Hematopoietic multipotent progenitor cell treated with erythropoietin and hydrocortisone succinate and interleukin-3 and kit ligand, for 4 days (in vitro differentiated cells): ENCODE results near the gene ARHGAP42.

Experiments used
- DNase-seq: peaks from one replicate; pipeline ENCODE4 v3.0.0-alpha.2; 2015

ARHGAP42 gene

DNA sequence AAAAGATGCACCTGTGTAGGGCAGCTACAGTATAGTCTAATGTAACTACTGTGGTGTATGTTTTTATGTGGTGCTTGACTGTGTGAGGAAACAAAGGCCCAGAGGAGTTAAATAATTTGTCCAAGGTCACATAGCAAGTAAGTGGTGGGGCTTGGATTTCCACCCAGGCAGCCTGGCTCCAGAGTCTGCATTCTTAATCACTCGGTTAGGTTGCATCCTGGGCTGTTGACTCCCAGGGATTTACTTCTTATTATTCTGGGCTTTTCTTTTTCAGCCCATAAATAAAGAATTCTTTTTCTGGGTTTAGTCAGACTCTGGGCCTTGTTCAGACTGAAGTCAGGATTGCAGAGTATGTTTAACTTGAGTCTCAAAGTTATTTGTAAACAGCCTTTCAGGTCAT is 82.1 kb downstream of the ARHGAP42 start:
- no peak for DNase-seq

DNA sequence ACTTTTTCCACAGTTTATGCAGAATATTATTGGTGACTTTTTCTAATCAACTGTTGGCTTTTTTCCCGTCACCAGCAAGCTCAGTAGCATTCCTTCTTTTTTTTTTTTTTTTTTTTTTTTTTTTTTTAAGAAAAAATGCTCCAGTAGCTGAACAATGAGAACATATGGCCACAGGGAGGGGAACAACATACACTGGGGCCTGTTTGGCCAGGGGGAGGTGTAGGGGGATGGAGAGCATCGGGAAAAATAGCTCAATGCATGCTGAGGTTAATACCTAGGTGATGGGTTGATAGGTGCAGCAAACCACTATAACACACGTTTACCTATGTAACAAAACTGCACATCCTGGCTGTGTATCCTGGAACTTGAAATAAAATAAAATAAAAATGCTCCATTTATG is 82.5 kb downstream of the ARHGAP42 start:
- no peak for DNase-seq

DNA sequence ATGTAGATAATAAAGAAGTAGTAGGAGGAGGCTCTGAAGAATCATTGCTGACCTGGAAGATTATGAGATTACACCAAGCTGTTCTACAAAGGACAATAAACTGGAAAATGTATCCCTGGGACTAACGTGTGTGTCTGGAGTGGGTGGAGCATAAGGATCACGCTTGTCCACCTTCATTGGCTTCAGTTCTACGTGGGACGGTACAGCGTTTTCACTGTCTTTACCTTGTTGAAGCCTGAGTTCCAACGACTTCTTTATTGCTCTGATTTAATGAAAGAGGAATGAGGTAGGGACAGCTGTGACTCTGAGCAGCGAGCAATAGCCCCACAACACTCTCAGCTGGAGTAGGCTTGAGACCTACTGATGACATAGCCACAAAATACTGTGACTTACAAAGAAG is 87.0 kb downstream of the ARHGAP42 start:
- no peak for DNase-seq

DNA sequence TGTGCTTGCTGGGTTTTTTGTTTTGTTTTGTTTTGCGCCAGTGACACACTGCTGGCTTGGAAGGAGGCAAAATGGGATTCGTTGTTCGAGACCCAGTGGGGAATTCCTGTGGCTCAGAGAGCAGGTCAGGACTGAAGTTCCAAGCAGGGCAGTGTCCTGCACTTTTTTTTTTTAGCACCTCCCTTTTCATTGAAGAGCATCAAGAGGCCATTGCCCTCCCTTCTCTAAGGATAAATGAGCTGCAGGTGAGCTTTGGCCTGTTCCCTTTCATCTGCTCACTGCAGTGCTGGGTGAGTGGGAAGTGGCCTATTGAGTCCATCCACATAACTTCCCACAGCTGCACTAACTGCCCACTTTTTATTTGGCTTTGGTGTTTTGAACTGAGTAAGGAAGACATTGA is 87.8 kb downstream of the ARHGAP42 start:
- DNase-seq, result no peak

DNA sequence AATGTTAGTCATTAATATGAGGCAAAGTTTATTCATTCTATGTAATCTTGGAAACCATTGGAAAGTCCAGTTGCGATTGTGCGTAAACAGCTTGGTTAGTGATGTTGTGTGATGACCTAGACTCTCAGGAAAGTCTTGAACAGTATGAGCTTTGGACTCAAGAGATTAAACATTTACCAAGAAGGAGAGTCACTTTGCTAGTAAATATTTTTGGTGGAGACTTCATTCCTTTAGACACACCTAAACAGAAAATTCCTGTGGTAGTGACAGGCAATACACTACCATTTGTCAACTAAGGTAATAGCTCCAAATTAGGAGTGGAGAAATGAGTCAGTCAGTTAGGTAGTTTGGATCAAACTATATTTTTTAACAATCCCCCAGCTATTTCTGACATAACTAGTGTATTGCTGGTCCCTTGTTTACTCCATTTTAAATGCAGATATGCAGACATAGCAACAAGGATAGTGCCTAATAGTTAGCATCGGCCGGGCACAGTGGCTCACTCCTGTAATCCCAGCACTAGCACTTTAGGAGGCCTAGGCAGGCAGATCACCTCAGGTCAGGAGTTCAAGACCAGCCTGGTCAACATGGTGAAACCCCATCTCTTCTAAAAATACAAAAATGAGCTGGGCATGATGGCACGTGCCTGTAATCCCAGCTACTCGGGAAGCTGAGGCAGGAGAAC is 89.3 kb downstream of the ARHGAP42 start:
- no peak for DNase-seq

DNA sequence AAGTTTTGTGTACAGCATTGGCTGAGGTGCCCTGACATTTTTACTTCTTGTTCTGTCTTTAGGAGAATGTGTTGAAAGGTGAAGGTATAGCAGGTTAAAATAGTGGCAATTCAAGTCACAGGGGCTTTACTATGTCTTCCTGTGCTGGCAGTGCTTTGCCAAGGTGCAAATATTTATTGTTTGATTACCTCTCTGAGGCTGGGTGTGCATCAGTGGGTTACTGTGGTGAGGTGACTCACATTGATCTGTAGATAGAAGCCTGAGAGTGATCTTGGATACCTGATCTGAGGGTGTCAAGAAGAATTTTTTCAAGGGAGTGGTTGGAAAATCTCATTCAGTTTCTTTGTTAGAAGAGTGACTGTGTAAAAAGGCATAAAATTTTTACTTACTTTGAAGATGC is 90.0 kb downstream of the ARHGAP42 start:
- no peak for DNase-seq

DNA sequence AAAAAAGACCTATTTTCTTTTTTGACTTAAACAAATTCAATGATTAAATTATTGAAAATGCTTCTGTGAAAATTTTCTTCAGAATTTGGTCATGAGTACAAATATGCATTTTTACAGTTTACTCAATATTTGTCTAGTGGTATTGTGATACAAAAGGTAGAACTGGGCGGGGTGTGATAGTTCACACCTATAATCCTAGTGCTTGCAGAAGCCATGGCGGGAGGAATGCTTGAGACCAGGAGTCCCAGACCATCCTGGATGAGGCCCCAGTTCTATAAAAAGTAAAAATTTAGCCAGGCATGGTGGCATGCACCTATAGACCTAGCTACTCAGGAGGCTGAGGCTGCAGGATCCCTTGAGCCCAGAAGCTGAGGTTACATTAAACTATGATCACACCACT is 90.6 kb downstream of the ARHGAP42 start:
- no peak for DNase-seq

DNA sequence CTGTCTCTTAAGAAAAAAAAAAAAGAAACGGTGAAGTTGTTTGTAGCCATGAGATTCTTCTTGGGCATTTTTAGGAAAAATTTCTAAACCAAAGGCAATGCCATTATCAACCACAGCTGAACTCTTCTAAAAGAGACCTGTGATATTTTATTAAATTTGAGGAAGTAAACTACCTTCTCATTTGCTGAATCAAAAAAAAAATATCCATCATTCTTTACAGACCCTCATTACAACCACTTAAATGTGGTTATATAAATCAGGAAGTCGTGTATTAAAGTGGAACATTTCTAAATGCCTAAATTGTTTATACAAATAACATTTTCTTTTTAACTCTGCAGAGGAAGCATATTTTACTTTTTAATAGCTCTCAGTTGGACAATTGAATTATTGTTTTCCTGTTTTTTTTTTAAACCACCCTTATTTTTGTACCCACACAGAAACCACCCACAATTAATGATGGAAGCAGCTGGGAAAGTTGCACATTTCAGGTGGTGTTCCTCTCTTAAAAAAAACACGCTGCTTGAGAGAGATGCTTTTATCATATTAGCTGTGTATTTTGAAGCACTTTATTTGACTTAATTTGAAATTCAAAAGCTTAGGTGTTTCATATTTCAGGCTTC is 91.2 kb downstream of the ARHGAP42 start:
- peak; percentile 8 for DNase-seq

DNA sequence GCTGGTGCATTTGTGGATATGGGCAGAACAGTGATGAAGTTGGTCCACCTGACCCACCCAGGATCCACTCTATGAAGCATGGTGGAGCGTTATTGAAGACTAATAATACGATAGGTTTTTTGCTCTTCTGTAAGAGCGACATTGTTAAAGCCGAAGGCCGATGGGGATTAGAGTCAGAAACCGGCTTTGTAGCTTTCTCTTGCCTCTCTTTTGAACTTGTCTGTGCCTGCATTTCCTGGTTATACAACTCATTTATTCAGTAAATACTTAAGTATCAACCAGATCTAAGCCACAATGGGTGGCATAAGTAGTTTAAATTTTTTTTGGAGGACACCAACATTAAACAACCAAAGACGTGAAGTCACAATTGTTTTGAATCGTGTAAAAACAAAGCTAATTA is 93.4 kb downstream of the ARHGAP42 start:
- no peak for DNase-seq

DNA sequence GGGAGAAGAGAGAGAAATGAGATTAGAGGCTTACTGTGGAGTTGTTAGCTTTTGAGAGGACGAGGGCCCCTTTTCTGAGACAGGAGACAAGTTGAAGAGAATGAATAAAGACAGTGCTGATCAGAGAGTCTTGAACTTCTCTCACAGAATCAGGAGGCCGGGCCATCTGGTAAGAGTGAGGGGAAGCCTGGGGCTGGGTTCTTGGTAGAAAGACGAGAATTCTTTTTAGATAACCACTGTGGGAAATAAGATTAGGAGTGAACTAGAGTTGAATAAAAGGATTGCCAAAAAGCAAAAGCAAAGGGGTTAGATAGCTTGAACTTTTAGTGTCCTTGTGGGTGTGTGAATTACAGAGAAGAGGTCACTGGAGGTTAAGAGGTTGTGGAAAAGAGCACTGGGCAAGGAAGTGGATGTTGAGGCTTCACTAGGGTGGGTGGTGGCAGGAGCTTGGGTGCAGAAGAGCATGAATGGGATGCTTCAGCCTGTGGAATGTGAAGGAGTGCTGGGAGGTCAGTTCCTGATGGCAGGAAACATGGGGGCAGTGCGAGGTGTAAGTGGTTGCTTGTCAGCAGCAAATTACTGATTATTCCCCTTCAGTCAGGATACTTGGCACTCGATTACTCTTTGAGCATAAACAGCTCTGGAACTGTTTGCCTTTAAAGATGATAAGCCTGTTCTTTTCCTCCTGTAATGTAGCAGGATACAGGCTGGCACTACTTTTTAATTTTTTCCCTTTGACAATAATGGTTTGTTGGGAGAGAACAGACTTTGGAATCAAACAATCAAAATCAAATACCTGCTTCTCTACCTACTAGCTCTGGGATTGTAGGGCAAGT is 98.3 kb downstream of the ARHGAP42 start:
- peak; percentile 25 for DNase-seq

DNA sequence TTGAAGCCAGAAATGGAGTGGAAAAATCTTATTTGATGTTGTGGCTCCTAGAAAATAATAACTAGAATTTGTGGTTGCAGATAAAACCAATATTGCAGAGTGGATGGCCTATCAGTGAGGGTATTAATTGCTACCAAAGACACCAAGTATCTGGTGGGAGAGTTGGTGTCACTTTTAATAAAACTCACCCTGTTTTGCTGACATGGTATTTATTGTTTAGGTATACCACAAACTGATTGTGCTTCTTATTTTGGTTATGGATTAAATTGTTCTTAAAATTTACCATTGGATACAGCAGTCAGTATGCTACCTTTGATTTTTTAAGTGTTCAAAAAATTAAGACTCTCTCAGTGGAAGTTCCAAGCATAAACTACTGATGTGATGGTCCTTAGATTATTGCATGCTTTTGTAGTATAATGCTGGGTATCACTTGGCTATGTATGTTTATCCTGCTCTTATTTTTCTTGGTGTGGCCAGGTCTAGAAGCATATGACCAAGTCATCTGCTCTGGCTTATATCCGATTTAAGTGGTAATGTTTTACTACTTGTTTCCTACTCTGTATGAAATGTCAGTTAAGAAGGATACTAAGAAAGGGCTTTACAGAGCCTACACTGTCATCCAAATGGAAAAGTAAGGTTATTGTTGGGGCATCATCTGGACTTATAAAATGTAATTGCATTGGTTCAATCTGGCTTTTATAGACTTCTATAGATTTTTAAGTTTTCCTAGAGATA is 101.6 kb downstream of the ARHGAP42 start:
- DNase-seq, result no peak

DNA sequence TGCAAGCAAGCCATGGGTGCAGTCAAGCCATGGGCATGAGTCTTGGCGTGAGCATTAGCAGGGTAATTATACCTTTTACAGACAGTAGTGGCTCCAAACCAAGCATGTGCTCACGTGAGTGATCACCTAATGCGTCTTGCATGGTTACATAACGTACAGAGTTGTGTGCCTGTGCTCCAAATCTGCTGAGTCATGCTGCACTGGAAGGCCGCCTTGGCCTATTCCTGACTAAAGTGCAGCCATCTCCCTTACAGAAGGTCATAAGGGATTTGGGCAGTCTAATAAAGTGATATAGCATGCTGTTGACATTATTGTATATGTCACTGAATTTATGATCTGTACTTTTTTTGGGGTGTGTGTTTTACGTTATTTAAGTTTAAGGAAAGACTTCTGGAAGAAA is 102.4 kb downstream of the ARHGAP42 start:
- DNase-seq, result peak; percentile 25

DNA sequence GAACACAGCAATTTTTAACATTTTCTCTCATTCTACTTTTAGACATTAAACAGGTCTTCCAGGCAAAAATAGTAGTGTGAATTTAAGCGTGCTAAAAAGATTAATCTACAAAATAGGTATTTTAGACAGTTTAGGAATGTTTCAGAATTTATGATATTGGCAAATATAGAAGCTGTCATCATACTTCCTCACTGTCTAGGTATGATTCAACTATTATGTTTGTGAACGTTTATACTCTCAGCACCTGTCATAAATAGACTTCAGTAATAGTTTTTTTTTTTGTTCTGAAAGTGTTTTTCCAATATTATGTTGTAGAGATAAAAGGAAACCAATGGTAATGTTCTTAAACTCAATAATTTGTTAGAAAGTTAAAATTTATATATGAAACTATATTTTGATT is 103.0 kb downstream of the ARHGAP42 start:
- DNase-seq, result no peak

DNA sequence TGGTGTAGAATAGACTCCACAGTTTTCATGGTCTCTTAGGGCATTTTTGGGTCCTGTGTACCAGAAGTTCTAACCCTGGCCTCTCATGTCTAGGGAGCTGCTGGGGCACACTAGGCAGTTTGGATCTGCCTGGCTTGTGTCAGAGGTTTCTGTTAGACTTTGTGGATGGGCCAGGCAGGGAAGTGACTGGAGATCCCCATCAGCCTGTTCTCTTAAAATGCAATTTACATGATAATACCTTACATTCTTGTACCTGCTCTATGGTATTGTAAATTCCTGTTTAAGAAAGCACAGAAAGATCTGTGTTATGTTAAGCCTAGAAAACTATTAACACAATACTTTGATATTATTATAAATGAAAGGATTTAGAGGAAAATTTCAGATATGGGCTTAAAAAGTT is 104.0 kb downstream of the ARHGAP42 start:
- no peak for DNase-seq

DNA sequence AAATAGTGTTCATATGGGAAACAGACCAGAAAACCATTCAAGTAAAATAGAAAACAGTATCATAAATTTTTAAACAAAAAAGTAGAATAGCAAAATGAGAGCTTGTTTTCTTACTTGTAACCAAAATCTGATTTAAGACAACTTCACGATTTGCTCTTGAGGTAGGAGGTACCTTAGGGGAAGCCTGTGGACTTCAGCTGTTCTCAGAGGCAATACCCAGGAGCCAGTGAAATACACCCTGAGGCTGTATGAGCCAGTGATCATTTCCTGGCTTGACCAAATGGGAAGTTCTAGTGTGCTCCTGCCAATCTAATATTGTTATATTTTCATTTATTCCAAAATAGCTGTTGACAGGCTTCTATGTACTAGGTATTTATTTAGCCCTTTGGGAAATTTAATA is 104.8 kb downstream of the ARHGAP42 start:
- DNase-seq, result no peak

DNA sequence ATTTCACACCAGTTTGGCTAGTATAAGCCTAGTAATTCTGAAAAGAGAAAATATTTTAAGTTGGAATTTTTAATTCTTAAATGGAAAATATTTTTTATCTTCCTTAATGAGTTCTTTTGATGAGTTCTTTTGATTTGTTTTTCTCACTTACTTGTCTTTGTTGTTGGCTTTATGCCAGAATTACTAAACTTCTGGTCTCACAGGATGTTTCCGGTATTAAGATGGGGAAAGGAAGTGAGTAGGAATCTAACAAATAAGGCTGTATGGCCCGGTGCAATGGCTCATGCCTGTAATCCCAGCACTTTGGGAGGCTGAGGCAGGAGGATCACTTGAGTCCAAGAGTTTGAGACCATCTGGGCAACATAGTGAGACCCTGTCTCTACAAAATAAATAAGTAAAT is 106.4 kb downstream of the ARHGAP42 start:
- DNase-seq, result no peak

DNA sequence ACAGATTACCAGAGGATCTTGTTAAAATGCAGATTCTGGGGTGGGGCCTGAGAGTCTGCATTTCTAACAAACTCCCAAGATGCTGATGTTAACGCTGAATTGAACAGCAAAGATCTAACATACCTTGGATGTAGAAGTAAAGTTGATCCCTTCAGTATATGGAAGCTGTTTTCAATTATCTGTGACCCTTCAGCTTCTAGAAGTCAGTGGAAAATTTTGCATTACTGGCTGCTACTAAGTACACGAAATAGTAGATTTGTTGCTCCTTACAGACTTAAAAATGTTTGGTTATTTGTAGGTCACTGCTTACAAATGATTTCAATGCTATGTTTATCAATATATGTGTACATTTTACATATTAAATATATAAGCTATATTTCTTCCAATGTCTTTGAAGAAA is 107.4 kb downstream of the ARHGAP42 start:
- DNase-seq, result no peak

DNA sequence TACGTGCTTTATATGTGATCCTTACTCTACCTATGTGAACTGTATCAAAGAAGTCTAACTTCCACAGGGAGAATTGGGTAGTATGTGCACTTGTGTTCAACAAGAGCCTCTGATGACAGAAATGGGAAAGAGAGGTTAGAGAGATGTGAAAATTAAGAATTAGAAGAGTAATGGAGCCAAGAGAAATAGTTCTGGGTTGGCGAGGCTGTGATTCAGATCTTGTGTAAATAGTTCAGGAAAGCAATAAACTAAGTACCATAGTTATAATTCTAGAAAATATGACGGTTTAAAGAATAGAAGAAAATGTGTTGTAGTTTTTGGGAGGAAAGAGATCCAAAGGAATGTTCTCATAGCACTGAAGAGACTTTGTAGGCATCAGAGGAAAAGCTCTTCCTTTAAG is 112.4 kb downstream of the ARHGAP42 start:
- DNase-seq, result no peak

DNA sequence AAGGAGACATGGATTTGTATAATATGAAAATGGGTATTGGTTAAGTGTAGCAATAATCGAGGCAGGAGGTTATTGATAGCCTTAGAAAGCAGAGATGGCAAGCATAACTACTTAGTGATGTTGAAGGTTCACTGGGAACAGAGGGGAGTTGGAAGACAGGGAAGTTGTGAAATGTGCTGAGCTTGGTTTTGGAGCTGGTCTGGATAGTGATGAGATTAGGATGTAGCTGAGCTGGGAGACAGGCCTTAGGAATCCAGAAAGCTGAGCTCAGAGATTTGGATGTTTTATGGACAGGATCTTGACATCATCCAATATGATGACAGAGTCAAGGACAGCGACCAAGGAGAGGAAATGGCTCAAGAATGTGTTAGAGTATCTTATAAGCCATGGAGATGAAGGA is 113.1 kb downstream of the ARHGAP42 start:
- DNase-seq, result no peak

DNA sequence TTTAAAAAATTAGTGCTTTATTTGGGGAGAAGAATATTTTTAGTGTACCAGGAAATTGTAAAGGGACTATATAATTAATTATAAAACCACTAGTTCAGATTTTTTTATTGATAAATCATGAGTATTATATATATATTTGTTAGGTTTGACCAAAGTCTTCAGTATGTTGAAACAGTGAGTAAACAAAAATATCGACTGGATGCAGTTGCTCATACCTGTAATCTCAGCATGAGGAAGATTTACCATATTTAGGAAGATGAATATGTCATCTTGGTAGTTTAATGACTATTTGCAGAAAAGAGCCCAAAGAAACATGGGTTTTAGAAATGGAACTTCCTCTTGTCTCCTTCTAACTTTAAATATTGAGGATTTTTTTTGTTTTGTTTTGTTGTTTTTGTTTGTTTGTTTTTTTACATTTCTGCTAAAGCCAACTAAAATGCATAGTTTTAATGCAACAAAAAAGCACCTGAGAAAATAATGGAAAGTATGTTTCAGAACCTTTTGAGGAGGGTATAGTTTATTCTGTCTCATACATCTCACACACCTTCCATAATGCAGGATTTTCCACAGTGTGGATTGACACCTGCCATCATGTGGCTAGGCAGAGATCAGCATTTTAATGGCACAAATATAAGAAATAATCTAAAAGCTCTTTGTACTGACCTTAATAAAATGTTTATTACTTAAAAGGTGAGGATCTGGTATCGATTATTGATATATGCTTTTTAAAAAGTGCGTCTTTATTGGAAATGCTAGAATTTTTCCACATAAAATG is 114.3 kb downstream of the ARHGAP42 start:
- no peak for DNase-seq

DNA sequence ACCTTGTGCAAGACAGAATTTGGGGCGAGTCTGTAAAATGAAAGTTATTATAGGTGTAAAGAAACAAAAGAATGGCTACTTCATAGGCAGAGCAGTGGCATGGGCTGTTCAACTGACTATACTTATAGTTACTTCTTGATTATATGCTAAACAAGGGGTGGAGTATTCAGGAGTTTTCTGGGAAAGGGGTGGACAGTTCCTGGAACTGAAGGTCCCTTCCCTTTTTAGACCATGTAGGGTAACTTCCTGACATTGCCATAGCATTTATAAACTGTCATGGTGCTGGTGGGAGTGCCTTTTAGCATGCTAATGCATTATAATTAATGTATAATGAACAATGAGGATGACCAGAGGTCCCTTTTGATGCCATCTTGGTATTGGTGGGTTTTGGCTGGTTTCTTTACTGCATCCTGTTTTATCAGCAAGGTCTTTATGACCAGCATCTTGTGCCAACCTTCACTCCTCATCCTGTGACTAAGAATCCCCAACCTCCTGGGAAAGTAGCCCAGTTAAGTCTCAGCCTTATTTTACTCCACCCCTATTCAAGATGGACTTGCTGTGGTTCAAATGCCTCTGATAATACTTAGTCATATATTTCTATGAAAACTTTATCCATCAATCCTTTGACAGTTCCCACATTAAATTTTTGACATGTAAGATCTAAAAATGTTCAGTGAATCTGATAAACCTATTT is 118.6 kb downstream of the ARHGAP42 start:
- DNase-seq, result no peak

DNA sequence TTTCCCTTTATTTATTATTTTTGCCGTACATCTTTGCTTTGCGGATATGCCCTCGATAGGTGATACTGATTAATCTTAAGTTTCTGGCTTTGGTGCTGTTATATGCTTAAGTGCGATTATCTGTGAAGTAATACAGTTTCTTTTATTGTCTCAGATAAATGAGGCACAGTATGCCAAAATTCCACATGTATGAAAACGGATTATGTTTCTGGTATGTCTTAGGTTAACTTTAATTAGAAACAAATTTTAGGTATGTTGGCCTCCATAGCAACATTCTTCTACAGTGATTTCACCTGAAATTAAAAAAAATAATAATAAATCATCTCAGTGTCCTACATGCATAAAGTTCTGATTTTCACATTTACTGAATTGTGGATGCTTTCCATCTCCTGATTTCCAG is 119.2 kb downstream of the ARHGAP42 start:
- DNase-seq, result no peak
